Measurements from ENCODE around the gene MSS51.
A peak's percentile ranks its signal among the peaks of the same experiment; 100 is the strongest.
"Not testable (repeated sequence)": the region's sequence is repeated elsewhere in the genome, so short reads cannot be mapped to it uniquely, and the experiment has no call there.

MSS51 gene

GRCh38 chr10:73414230-73414945, 19.0 kb downstream of the MSS51 start:
- no peak for DNase-seq (ENCODE audit: low spot score)

- DNase-seq (ENCODE audit: low spot score): peak; percentile 92
Observed at GRCh38 chr10:73413528-73414229, 19.7 kb downstream of the MSS51 start, which contains the start of gene ANXA7. TSS of gene ANXA7 (minus strand) at chr10:73414058. CDS start at chr10:73400856, 13,202 bp downstream.

- no peak for DNase-seq (ENCODE audit: low spot score)
Observed at GRCh38 chr10:73413108-73413527, 20.2 kb downstream of the MSS51 start.

GRCh38 chr10:73410897-73411296, 22.5 kb downstream of the MSS51 start:
- DNase-seq (ENCODE audit: low spot score): no peak

GRCh38 chr10:73408978-73409521, 24.3 kb downstream of the MSS51 start:
- no peak for DNase-seq (ENCODE audit: low spot score)

- no peak for DNase-seq (ENCODE audit: low spot score)
Observed at GRCh38 chr10:73408061-73408460, 25.3 kb downstream of the MSS51 start.

- no peak for DNase-seq (ENCODE audit: low spot score)
Observed at GRCh38 chr10:73407495-73407894, 25.9 kb downstream of the MSS51 start.

GRCh38 chr10:73406846-73407245, 26.5 kb downstream of the MSS51 start:
- DNase-seq (ENCODE audit: low spot score): peak; percentile 29

GRCh38 chr10:73405556-73405955, 27.8 kb downstream of the MSS51 start:
- DNase-seq (ENCODE audit: low spot score): no peak

GRCh38 chr10:73404690-73405089, 28.7 kb downstream of the MSS51 start:
- DNase-seq (ENCODE audit: low spot score): no peak

- DNase-seq (ENCODE audit: low spot score): no peak
Observed at GRCh38 chr10:73401636-73402035, 31.7 kb downstream of the MSS51 start.

GRCh38 chr10:73399063-73399462, 34.3 kb downstream of the MSS51 start:
- DNase-seq (ENCODE audit: low spot score): no peak

GRCh38 chr10:73398024-73398423, 35.3 kb downstream of the MSS51 start:
- no peak for DNase-seq (ENCODE audit: low spot score)

GRCh38 chr10:73394325-73394724, 39.0 kb downstream of the MSS51 start:
- DNase-seq (ENCODE audit: low spot score): not testable (repeated sequence)

- no peak for DNase-seq (ENCODE audit: low spot score)
Observed at GRCh38 chr10:73388228-73388627, 45.1 kb downstream of the MSS51 start.

- no peak for DNase-seq (ENCODE audit: low spot score)
Observed at GRCh38 chr10:73386583-73386982, 46.8 kb downstream of the MSS51 start.

GRCh38 chr10:73379064-73379748, 54.2 kb downstream of the MSS51 start:
- DNase-seq (ENCODE audit: low spot score): no peak

GRCh38 chr10:73376679-73377078, 56.7 kb downstream of the MSS51 start:
- DNase-seq (ENCODE audit: low spot score): no peak

Data from hematopoietic multipotent progenitor cell treated with erythropoietin and hydrocortisone succinate and interleukin-3 and kit ligand, for 17 days (in vitro differentiated cells).